ENCODE data around the gene LMO2.
"Not testable (repeated sequence)": the region's sequence is repeated elsewhere in the genome, so short reads cannot be mapped to it uniquely, and the experiment has no call there.

Gene LMO2

DNA sequence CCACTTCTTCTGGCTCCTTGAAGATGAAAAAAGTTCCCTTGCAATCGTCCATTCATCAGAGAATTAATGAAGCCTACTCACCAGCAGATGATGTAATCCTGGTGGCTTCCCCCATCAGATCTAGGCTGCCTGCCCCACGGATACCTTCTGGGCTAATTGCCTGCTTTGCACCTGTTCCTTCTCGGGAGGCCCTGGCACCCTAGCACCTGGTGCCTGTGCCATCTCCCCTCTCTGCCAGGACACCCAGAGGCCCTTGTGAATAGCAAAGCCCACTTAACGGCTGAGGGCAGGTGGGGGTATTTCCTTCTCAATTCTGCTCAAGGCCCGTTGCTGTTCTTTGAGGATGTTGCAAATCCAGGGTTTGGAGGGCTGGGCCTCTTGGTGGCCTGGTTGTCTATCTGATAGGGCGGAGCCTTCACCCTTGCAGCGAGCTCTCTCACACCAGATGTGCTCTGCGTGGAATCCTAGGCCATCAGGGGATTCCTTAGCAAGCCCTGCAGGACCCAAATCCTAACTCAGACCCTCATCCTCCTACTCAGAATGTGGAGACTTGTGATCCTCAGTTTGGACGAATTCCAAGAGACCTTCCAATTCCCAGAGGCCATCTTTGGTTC is at the start of gene LMO2:
LMO2 (minus strand) TSS at position 363 of the 614 bp plus-strand sequence. CDS start 22,360 bp downstream, outside the sequence.
- no peak for DNase-seq (ENCODE audit: low read depth in 2 of 2, low spot score in 1 of 2)

DNA sequence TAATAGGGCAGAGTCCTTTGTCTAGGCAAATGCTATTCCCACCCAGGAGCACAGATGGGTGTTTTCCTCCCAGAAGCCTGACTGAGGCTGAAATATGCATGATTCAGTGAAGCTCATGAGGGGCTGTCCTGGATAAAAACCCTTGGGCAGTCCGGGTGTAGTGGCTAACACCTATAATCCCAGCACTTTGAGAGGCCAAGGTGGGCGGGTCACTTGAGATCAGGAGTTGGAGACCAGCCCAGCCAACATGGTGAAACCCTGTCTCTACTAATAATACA is 48.6 kb upstream of the LMO2 start:
- DNase-seq (ENCODE audit: low read depth in 2 of 2, low spot score in 1 of 2): no peak

DNA sequence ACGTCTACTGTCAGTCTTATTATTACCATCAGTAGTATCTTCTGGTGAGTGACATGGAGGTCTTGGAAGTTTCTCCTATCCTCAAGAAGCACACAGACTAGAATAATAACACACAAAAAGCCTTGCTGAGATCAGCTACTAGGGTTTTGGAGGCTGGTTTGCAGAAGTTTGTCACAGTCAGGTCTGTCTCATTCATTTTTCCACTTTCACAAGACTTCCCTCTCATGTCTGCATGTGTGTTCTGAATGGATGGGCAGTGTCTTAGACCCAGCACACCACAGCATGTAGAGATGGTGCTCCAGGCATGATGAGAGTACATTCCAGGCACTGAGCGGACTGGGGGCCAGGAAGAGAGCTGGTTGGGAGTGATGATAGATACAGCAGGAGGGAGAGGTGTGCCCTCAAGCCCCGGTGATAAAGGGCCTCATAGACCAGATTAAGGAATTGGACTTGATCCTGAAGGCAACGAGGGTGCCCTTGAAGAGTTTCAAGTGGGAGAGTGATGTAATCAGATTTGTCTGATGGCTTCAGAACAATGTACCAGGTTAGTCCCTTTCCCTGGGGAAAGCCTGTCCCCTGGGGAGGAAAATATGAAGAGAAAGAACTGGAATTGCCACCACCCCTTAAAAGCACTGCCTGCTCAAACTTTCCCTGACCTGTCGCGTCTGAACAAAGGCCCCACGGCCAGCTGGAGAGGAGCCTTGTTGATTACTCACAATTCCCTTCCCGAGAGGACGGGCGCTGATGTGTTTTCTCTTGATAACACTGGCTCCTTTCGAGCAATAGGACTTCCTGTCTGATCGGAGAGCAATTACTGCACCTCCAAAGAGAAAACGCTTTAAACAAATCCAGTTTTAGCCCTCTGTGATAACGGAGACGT is 45.1 kb upstream of the LMO2 start:
- no peak for DNase-seq (ENCODE audit: low read depth in 2 of 2, low spot score in 1 of 2)

DNA sequence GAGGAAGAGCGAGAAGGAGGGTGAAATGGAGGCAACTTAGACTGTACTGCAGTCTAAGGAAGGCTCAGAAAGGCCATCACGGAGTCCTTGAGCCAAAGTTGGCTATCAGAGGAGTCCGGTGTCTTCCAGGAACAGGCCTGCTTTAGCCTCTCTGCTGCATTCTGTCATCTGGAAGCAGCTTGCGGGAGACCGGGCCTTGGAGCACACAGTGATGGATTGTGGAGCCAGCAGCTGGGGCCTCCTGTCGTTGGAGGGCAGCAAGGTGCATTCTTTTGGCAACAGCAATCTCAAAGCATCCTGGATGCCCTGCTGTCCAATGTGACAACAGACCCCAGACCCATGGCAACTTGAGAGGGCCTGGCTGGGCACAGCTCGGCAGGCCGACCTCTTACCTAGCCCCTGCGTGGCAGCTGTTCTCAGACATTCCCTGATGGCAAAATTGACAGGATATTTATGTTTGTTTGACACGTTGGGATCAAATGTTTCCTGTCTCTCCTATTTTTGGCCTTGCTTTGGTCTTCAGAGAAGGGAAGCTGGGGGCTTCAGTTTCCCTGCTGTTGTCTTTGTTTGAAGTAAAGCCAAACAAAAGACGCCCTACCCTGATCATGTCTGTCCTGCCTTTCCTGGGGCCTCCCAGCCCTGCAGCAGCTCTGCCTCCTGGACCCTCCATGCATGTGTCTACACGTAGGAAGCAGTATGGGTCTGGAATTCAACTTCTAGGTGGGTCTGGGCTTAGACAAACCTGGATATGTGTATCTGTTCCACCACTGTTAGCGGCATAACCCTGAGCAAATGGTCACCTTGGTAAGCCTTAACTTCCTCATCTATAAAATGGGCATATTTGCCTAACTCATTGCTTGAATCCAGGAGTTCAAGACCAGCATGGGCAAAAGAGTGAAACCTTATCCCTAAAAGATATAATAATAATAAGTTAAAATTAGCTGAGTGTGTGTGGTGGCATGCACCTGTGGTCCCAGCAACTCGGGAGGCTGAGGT is 43.9 kb upstream of the LMO2 start:
- DNase-seq (ENCODE audit: low read depth in 2 of 2, low spot score in 1 of 2): no peak

DNA sequence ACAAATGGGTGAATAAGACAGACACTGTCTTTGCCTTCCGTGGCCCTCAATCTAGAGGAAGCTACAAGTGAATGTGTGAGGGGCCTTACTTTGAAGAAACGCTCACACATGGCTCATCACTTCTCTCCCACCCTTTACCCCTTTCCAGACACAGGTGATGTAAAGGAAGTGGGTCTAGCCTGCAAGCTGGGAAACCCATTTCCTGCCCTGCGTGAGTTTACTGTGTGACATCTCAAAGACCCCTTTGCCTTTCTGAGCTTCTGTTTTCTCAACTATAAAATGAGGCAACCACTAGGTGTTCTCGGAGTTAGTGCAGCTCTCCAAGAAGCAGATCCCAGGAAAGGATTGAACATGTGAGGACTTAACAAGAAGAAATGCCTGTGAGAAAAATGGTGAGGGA is 43.1 kb upstream of the LMO2 start:
- DNase-seq (ENCODE audit: low read depth in 2 of 2, low spot score in 1 of 2): no peak

DNA sequence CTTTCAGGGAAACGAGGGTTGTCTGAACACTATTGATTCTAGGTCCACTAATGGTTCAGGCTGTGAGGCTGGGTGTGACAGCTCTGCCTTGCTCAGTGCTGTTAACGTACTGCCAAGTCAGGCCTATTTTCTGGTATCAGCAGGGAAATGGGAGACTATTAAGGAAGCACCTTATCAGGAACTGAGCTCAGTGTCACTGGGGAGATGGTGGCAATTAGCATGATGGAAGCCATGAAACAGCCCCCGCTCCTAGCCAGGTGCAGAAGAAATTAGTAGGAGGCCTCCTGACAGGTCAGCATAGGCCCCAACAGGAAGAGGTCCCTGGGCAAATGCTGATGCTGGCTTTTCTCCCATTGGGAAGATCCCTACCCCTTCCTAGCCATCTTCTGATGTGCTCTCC is 42.6 kb upstream of the LMO2 start:
- DNase-seq (ENCODE audit: low read depth in 2 of 2, low spot score in 1 of 2): no peak

DNA sequence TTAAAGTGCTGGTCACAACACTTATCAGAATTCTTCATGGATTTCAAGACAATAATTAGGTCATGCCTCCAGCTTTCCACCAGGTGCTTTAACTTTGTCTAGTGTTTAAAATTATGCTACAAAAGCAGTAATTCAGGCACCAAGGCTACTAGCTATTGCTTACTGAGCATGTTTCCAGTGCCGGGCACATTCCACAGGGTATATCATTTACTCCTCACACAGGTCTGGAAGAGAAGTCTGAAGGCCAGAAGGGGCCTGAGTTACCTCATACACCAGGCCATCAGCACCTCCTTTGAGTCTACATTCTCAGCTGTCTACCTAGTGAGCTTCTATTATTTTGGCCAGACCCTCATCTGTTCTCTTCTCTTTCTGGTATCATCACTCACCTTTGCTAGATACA is 41.7 kb upstream of the LMO2 start:
- DNase-seq (ENCODE audit: low read depth in 2 of 2, low spot score in 1 of 2): no peak

DNA sequence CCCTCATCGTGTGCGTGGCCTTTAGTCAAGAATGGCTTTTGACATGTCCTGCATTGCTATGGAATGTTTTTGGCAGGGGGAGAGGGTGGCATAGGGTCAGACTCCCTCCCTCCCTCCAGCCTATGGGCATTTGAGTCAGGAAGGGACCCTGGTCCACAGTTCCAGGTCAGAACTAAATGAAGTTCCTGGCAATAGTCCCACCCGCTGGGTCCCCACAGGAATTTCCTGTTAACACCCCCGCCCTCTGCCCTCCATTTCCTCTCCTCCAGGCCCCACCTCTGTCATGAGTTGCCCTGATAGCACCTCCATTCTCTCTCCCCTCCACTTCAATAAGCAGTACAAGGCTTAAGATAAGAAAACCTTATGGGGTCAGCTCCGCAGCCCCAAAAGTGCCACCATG is 40.8 kb upstream of the LMO2 start:
- no peak for DNase-seq (ENCODE audit: low read depth in 2 of 2, low spot score in 1 of 2)

DNA sequence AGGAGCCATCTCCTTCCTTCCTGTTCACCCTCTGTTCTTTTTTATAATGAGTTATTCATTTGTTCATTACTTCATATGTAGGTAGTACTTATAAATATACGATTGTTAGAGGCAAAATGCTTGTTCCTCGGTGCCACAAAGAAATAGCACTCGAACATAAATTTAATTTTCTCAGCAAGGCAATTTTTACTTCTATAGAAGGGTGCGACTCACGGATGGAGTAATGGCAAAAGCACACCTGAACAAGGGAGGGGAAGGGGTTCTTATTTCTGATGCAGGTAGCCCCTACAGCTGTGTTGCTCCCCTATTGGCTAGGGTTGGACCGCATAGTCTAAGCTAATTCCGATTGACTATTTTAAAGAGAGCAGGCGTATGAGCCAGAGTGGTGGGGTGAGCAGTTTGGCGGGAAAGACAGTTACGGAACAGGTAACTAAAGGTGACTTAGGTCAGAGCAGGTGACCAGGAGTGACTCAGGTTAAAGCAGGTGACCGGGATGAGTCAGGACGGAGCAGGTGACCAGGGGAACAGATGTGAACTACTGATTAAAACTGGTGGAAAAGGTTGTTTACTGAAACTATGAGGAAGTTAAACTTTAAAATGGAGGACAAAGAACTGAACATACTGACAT is 40.0 kb upstream of the LMO2 start:
- not testable (repeated sequence) for DNase-seq (ENCODE audit: low read depth in 2 of 2, low spot score in 1 of 2)

DNA sequence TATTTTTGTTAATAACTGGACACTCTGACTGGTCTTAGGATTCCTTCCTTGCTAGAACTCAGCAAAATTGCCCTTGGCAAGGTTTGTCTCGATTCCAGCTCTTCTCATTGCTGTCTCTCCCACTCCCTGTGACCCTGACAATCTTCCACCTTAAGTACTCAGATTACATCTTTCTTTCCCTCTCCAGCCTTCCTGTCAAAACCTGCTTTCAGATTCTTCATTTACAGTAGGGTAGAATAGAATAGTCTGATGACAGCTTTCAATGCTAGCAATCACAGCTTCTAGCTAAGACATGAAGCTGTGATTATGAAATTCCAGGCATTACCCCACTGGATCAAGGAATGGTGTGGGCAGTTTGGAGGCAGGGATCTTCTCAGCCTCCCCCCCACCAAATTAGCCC is 39.2 kb upstream of the LMO2 start:
- DNase-seq (ENCODE audit: low read depth in 2 of 2, low spot score in 1 of 2): no peak

DNA sequence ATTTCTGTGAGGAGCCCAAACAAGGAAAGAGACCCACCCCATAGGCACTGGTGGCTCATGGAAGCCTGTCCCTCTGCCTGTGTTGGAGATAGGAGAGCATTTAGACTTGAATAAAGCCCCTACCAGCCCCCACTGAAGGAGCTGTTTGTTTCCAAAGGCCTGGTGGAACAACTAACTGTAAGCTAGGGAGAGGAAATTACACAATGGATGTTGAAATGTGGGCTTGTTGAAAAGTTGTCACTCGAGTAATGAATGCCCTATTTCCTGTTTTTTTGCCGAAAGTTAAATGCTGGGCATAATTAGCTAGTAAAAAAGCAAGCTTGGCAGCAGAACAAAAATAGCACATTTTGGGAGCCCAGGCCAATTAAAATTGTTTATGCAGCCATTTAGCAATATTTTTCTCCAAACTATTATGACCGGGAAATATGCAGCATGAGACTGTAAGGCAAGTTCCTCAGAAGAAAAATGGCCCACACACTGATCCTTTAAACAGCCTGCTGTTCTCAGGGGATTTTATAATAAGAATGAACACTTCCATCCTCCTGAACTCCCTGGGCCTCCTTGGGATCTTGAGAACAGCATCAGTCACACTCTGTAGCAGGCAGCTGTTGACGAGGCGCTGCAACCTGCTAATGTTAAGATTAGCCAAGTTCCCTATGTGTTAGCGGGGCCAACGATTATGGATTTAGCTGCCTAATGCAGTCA is 38.6 kb upstream of the LMO2 start:
- DNase-seq (ENCODE audit: low read depth in 2 of 2, low spot score in 1 of 2): no peak

DNA sequence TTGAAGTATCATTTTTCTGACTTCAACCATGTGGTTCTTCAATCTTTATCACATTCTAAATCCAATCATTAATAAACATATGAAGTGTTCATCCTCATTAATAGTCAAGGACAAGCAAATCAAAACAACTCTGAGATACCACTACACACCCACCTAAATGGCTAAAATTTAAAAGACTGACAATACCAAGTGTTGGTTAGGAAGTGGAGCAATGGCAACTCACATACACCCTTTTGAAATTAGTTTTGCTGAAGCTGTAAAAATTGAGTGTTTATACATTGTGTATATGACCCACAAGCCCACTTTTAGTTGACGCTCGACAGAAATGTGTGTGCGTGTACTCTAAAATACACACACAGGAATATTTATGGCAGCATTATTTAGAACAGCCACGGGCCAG is 36.7 kb upstream of the LMO2 start:
- DNase-seq (ENCODE audit: low read depth in 2 of 2, low spot score in 1 of 2): no peak

DNA sequence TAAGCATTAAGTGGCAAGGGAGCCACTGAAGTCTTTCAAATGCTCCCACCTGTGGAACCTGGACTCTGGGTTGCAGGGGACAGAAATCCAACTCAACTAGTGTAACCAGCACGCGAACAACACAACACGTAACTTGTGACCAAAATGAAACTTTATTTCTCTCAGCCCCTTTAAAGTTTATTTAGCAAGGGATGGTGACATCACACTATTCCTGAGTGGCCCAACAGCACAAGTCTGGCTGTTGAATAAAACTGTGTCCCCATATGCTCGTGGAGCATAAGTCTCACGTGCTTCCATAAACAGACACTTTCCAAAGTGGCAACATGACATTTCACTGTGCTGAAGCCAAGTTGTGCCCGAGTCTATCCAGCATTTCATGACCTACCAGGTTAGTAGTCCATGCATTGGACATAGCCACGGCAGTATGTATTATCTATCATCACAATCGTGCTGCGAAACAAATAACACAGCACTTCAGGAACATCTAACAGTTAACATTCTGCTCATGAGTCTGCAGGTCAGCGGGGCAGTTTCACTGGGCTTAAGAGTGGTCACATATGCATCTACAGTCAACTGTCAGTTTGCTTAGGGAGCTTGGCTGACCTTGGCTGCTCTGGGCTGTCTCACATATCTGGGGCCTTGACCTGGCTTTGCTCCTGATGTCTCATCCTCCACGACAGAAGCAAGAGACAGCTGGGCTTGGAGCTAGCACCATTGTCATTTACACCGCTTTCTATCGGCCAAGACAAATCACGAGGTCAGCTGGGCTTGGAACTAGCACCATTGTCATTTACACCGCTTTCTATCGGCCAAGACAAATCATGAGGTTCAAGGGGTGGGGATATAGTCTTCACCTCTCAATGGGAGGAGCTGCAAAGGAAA is 35.0 kb upstream of the LMO2 start:
- no peak for DNase-seq (ENCODE audit: low read depth in 2 of 2, low spot score in 1 of 2)

DNA sequence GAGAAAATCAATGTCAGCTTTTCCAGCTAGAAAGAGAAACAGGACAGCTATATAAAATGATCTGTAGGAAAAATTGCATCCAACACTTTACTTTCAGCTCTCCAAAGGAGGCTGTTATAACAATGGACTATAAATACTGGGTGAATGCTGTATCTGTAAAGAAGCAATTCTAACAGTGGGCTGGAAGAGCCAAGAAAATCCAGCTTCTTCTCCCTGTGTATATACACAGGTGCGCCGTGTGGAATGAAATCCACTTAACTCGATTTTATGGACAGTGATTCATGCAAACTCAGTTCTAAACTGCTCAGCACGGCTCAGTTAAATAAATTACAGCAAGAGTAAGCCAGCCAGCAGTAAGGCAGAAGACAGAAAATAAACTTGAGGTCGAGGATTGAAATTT is 32.5 kb upstream of the LMO2 start:
- DNase-seq (ENCODE audit: low read depth in 2 of 2, low spot score in 1 of 2): no peak

DNA sequence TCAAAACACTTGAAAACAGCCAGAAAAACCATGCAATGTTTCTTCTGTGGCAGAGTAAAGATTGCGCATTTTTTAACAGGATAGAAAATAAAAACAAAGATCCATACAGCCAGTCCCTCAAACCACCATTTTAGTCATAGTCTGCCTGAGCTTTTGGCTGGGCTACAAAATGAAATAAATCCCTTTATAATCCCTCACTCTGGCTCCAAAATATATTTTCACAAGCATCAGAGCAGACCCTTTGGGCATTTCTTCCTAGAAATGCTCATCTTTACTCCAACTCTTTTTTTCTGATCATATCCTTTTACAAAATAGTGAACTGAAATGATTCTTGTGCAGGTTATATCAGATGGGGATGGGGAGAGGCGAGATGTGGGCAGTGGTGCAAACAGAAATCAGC is 31.8 kb upstream of the LMO2 start:
- DNase-seq (ENCODE audit: low read depth in 2 of 2, low spot score in 1 of 2): no peak

DNA sequence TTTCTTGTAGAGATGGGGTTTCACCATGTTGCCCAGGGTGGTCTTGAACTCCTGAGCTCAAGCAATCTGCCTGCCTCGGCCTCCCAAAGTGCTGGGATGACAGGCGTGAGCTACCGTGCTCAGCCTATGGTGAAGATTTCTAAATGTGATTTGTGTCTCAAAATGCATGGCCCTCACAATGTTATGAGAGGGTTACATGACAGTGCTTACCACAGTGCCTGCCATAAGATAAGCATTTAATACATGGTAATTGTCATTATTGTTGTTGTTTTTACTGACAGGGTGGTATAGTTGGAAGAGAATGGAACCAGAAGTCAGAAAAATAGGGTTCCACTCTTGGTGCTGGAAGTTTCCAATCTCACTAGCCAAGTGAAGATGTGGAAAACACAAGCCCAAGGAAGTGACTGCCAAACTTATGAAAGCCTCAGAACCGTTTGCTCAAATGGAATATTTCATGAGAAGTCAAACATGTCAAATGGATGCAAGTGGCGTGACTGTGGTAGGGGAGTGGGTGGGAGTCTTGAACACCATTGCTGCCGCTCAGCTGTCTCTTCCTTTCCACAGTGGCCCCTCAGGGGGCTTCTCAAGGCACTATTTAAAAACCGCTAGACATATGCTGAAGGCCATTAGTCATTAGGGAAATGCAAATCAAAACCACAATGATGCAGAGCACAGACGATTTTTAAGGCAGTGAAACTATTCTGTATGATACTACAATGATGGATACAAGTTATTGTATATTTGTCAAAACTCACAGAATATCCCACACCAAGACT is 29.1 kb upstream of the LMO2 start:
- DNase-seq (ENCODE audit: low read depth in 2 of 2, low spot score in 1 of 2): no peak

DNA sequence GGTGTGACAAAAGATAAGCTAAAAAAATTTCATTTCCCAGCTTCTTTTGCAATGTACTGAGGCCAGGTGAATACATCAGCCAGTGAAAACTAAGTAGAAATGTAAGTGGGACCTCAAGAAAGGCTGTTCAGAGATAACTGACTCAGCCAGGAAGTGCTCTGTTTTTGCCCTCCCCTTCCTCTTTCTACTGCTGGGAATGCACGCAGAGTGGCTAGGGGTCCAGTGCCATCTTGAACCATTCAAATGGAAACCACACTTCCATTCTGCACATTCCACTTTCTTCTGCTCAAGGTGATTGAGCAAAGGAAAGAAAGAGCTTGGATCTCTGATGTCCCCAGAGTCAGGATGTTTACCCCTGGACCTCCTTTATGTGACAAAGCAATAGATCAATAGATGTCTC is 27.8 kb upstream of the LMO2 start:
- no peak for DNase-seq (ENCODE audit: low read depth in 2 of 2, low spot score in 1 of 2)

DNA sequence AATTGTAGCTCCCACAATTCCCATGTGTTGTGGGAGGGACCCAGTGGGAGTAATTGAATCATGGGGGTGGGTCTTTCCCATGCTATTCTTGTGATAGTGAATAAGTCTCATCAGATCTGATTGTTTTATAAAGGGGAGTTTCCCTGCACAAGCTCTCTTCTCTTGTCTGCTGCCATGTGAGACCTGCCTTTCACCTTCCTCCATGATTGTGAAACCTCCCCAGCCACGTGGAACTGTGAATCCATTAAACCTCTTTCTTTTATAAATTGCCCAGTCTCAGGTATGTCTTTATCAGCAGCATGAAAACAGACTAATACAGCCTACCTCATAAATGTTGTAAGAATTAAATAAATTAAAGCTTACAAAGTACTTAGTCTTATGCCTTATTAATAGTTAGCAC is 25.5 kb upstream of the LMO2 start:
- DNase-seq (ENCODE audit: low read depth in 2 of 2, low spot score in 1 of 2): not testable (repeated sequence)

DNA sequence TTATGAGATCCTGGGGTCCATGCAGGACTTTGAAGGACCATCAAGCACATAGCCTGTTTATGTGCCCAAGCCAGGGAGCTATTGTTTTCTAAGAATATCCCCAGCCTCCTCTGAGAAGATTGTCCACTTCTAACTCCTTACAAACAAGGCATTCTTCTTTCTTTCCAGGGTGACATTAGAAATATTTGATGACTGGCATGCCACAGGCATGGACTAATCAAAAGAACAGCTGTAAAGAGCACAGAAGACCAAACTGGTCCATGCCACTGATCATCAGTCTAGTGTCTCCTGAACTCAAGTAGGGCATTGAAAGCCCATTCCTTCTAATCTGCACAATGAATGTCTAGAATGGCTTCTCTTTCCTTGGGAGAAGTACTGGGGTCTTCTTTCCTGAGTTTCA is 24.9 kb upstream of the LMO2 start:
- no peak for DNase-seq (ENCODE audit: low read depth in 2 of 2, low spot score in 1 of 2)

Measured in stimulated activated CD8-positive, alpha-beta memory T cell treated with anti-CD3 and anti-CD28 coated beads, Interleukin-4, amount 100 ng/mL, for 1 hour (primary cell).